Measurements from ENCODE around the gene PRR27. TPM values are rescaled to one million over a fixed set of nuclear protein-coding genes. Genes with fewer than 3 reads are reported as not detected.

Gene PRR27
- total RNA-seq, 1 donor from 2014 or later: not detected

- Mint-ChIP-seq H3K4me1 (ENCODE audit: low read depth, unreplicated experiment) (no peaks in the 10 kb centered on the region), H3K9me3 (ENCODE audit: unreplicated experiment) (no peaks in the 10 kb centered on the region), H3K27me3 (ENCODE audit: low read depth, unreplicated experiment) (no peaks in the 10 kb centered on the region), H3K4me3 (ENCODE audit: unreplicated experiment) (no peak overlapping the region), H3K27ac (ENCODE audit: unreplicated experiment) (no peak overlapping the region), H3K36me3 (ENCODE audit: low read depth, unreplicated experiment) (no peaks in the 10 kb centered on the region)
- DNase-seq (ENCODE audit: low read depth): no peak
- no peaks in the 10 kb centered on the region for H3K4me1 ChIP-seq (ENCODE audit: insufficient read depth, low read length)
- no peak overlapping the region for H3K9ac ChIP-seq (ENCODE audit: low read length)
- no peak overlapping the region for H2AFZ ChIP-seq (ENCODE audit: low read depth, low read length)
- no peak for FAIRE-seq
- no peak overlapping the region for H3K4me2 ChIP-seq (ENCODE audit: low read length)
- TF ChIP-seq CTCF (IDR thresholded peaks at IDR 0.05; ENCODE audit: insufficient read depth, low read depth, low read length): no peak
- TF ChIP-seq EZH2 (IDR thresholded peaks at IDR 0.05; ENCODE audit: insufficient read depth, low read length): no peak
- no peaks in the 10 kb centered on the region for H3K79me2 ChIP-seq (ENCODE audit: insufficient read depth, low read length)
- H3K27me3 ChIP-seq (ENCODE audit: insufficient read depth, low read length): no peaks in the 10 kb centered on the region
- H3K36me3 ChIP-seq (ENCODE audit: insufficient read depth, low read length): no peaks in the 10 kb centered on the region
- H4K20me1 ChIP-seq (ENCODE audit: insufficient read depth, low read length): no peaks in the 10 kb centered on the region
- H3K9me3 ChIP-seq (ENCODE audit: insufficient read depth, low read depth, low read length): no peaks in the 10 kb centered on the region
- no peak overlapping the region for H3K4me3 ChIP-seq (ENCODE audit: insufficient read depth, low read depth, low read length)
- H3K27ac ChIP-seq (ENCODE audit: low read depth, low read length): no peak overlapping the region
Observed at GRCh38 chr4:70187216-70187615, 33.2 kb downstream of the PRR27 start.

- Histone ChIP-seq H3K36me3 (ENCODE audit: insufficient read depth, low read length) (no peaks in the 10 kb centered on the region), H4K20me1 (ENCODE audit: insufficient read depth, low read length) (no peaks in the 10 kb centered on the region), H3K4me3 (ENCODE audit: insufficient read depth, low read depth, low read length) (no peak overlapping the region), H3K4me2 (ENCODE audit: low read length) (no peak overlapping the region), H3K9me3 (ENCODE audit: insufficient read depth, low read depth, low read length) (no peaks in the 10 kb centered on the region), H3K27ac (ENCODE audit: low read depth, low read length) (no peak overlapping the region), H2AFZ (ENCODE audit: low read depth, low read length) (no peak overlapping the region), H3K79me2 (ENCODE audit: insufficient read depth, low read length) (no peaks in the 10 kb centered on the region), H3K9ac (ENCODE audit: low read length) (no peak overlapping the region), H3K27me3 (ENCODE audit: insufficient read depth, low read length) (no peaks in the 10 kb centered on the region), H3K4me1 (ENCODE audit: insufficient read depth, low read length) (no peaks in the 10 kb centered on the region)
- Mint-ChIP-seq H3K36me3 (ENCODE audit: low read depth, unreplicated experiment) (no peaks in the 10 kb centered on the region), H3K27me3 (ENCODE audit: low read depth, unreplicated experiment) (no peaks in the 10 kb centered on the region), H3K9me3 (ENCODE audit: unreplicated experiment) (no peaks in the 10 kb centered on the region), H3K27ac (ENCODE audit: unreplicated experiment) (no peak overlapping the region), H3K4me1 (ENCODE audit: low read depth, unreplicated experiment) (no peaks in the 10 kb centered on the region), H3K4me3 (ENCODE audit: unreplicated experiment) (no peak overlapping the region)
- DNase-seq (ENCODE audit: low read depth): no peak
- TF ChIP-seq EZH2 (IDR thresholded peaks at IDR 0.05; ENCODE audit: insufficient read depth, low read length): no peak
- FAIRE-seq: no peak
Observed at GRCh38 chr4:70190579-70190978, 36.5 kb downstream of the PRR27 start.

GRCh38 chr4:70191647-70192046 is 37.6 kb downstream of the PRR27 start:
- H4K20me1 ChIP-seq (ENCODE audit: insufficient read depth, low read length): no peaks in the 10 kb centered on the region
- H3K4me1 Mint-ChIP-seq (ENCODE audit: low read depth, unreplicated experiment): no peaks in the 10 kb centered on the region
- FAIRE-seq (no peak), DNase-seq (ENCODE audit: low read depth) (no peak)
- no peaks in the 10 kb centered on the region for H3K36me3 Mint-ChIP-seq (ENCODE audit: low read depth, unreplicated experiment)
- H3K4me1 ChIP-seq (ENCODE audit: insufficient read depth, low read length): no peaks in the 10 kb centered on the region
- TF ChIP-seq CTCF (IDR thresholded peaks at IDR 0.05; ENCODE audit: insufficient read depth, low read depth, low read length) (no peak), EZH2 (IDR thresholded peaks at IDR 0.05; ENCODE audit: insufficient read depth, low read length) (no peak)
- no peaks in the 10 kb centered on the region for H3K27me3 ChIP-seq (ENCODE audit: insufficient read depth, low read length)
- no peak overlapping the region for H3K27ac Mint-ChIP-seq (ENCODE audit: unreplicated experiment)
- H2AFZ ChIP-seq (ENCODE audit: low read depth, low read length): no peak overlapping the region
- no peaks in the 10 kb centered on the region for H3K36me3 ChIP-seq (ENCODE audit: insufficient read depth, low read length)
- no peak overlapping the region for H3K4me3 ChIP-seq (ENCODE audit: insufficient read depth, low read depth, low read length)
- H3K27me3 Mint-ChIP-seq (ENCODE audit: low read depth, unreplicated experiment): no peaks in the 10 kb centered on the region
- H3K4me2 ChIP-seq (ENCODE audit: low read length): no peak overlapping the region
- no peaks in the 10 kb centered on the region for H3K9me3 ChIP-seq (ENCODE audit: insufficient read depth, low read depth, low read length)
- H3K9me3 Mint-ChIP-seq (ENCODE audit: unreplicated experiment): no peaks in the 10 kb centered on the region
- no peaks in the 10 kb centered on the region for H3K79me2 ChIP-seq (ENCODE audit: insufficient read depth, low read length)
- no peak overlapping the region for H3K9ac ChIP-seq (ENCODE audit: low read length)
- no peak overlapping the region for H3K27ac ChIP-seq (ENCODE audit: low read depth, low read length)
- no peak overlapping the region for H3K4me3 Mint-ChIP-seq (ENCODE audit: unreplicated experiment)

All from astrocyte (in vitro differentiated cells and primary cell).